HG02884 (cell line): ENCODE measurements around the gene EN2.

Experiments used
- ATAC-seq: cut with Tn5 transposase; IDR thresholded peaks from one replicate; pipeline ENCODE4 v1.9.1; 2021; ENCODE audit warnings: mild to moderate bottlenecking, moderate library complexity; ENCODE audit not compliant: unreplicated experiment

EN2 gene

GRCh38 chr7:155507576-155507975 is 49.6 kb downstream of the EN2 start:
- no peak for ATAC-seq

DNA sequence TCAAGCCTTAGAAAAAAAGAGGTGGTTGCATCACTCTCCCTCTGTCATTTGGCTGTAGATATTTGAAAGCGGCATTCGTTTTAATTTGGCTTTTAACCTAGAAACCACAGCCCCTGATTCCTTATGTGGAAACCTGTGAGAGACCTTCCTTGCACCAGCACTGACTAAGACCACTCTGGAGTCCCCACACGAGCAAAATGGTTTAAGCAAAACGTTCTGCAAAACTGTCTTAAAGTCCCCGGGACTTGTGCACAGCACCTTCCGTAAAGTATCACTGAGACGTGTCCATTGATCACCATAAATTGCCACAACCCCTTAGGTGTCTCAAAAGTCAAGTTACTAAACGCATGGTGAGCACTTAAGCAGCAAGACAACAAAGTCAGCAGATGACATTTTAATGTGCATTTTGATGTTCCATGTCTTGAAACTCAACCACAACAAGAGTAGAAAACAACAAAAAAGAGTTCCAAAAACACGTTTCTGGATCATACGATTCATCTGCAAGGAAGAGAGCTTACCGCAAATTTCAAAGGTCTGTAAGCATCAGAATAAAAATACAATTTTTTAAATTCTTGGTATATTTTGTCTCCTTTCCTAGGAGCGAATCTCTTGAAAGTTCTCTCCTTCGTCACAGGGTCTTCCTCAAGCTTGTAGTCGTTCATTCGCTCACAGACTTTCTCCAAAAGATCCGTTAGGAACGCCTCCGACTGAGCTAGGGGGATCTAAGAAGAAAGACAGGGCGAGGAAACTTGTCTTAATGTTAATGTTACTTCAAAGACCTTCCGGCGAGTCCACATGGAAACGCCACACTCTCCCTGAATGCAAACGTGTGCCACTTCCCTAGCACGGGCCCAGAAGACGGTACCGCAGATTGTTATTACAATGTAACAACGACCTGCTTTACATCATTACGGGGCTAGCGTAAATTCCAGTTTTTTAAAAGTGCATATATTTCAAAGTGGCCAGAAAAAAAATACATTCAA is 50.7 kb downstream of the EN2 start:
- ATAC-seq = no peak

- no peak for ATAC-seq
These were observed 51.4 kb downstream of the EN2 start for GRCh38 chr7:155509359-155509724.

DNA sequence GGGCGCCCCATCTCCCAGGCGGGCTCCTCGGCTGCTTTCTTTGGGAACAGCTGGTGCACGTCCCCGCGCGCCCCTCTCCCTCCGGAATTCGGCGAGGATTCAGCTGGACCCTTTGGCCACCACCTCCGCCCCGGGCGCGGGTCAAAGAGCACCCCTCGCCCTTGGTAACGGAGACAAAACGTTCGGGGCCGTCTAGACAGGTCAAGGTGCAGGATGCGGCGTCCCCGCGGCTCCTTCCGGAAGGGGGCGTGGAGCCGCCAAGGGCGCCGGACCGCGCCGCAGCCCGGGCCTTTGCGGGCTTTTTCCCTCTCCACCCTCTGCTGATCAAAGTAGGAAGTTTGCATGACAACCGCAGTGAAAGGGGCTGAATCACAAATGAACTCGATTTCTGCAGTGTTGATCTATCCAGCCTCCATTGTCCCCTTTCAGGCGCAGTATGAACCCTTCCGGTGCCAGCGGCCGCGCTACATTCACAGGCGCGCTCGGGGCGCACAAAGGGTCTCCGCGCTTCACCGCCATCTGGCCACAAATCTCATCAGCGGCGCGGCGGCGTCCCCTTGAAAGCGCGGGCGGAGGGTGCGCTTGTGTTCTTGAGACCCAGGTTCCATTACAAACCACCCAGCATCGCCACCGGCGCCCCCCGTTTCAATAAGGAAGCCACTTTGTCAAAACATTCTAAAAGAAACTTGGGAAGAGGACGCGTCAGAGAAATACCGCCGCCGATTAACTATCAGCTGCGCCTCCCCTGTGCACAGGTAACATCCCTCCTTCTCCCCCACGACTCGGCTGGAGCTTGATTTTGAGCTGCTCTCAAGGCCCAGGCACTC is 52.0 kb downstream of the EN2 start:
- ATAC-seq = no peak

- no peak for ATAC-seq
These were observed 53.2 kb downstream of the EN2 start for GRCh38 chr7:155510975-155511701.

GRCh38 chr7:155511702-155511996 is 53.7 kb downstream of the EN2 start:
- ATAC-seq = no peak

GRCh38 chr7:155512246-155512887 is 54.4 kb downstream of the EN2 start:
- no peak for ATAC-seq

DNA sequence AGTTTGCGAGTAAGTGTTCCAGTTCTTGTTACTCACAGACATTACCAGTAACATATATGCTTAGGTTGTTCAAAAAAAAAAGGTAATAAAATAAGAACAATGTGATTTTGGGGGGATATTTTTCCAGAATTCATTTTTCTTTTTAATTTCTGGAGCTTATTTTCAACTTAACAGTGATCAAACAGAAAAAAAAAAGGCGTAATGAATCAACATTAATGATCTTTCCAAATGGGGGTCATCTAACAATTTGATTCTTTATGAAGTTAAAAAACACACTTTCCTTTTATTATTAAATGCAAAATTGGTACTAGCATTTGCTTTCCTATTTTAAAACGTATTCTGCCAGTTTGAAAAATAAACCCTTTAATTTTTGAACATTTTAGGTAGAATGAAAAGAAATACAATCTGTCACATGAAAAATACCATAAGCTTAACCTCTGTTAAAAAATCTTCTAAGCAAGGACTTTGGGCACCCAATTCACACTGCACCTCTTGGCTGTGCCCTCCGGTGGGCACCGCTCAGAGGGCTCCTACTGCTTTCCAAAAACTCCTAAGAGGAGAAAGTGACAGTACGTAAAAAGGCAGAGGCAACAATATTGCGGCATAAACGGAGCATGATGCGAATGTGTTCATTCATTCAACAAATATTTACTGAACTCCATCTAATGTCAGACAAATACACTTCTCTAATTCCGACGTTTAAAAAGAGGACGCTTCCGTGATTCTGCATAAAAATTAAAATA is 55.8 kb downstream of the EN2 start:
- ATAC-seq = no peak

GRCh38 chr7:155514296-155514695 is 56.4 kb downstream of the EN2 start:
- no peak for ATAC-seq
